Tibial nerve (tissue), 4 donors: ENCODE results near the gene PDGFA. TPM values are rescaled to one million over a fixed set of nuclear protein-coding genes. Genes with fewer than 3 reads are reported as not detected.
"Not testable (repeated sequence)": the region's sequence is repeated elsewhere in the genome, so short reads cannot be mapped to it uniquely, and the experiment has no call there.

Experiments used
- DNase-seq, 2 donors: peaks; one replicate each; pipeline ENCODE4 v3.0.0-alpha.2; 2019; ENCODE audit warnings: low spot score in 2 of 2
- H3K27ac ChIP-seq, 4 donors: fragments of 200-600 bp; sonication (generic) in 3 of 4; one replicate each; pipeline ENCODE4 v1.5.1; 2017 to 2019; ENCODE audit warnings: mild to moderate bottlenecking in 1 of 4
- H3K27me3 ChIP-seq, 2 donors: fragments of 200-600 bp; sonication (generic) in 1 of 2; one replicate each; pipeline versions ENCODE4 v1.5.1 to v1.6.0; 2017 to 2019
- H3K36me3 ChIP-seq, 3 donors: fragments of 200-600 bp; sonication (generic); one replicate each; pipeline ENCODE4 v1.5.1; 2018 to 2019
- H3K4me1 ChIP-seq, 4 donors: fragments of 200-600 bp; sonication (generic) in 3 of 4; one replicate each; pipeline ENCODE4 v1.5.1; 2017 to 2019
- H3K4me3 ChIP-seq, 4 donors: fragments of 200-600 bp; sonication (generic) in 3 of 4; one replicate each; pipeline ENCODE4 v1.5.1; 2017 to 2019; ENCODE audit warnings: mild to moderate bottlenecking in 1 of 4, moderate library complexity in 1 of 4
- H3K9me3 ChIP-seq, 4 donors: fragments of 200-600 bp; sonication (generic) in 3 of 4; one replicate each; pipeline ENCODE4 v1.5.1; 2017 to 2019
- EP300 ChIP-seq, 2 donors: sonication (generic); formaldehyde crosslinking; IDR thresholded peaks; one replicate each; pipeline ENCODE4 v1.6.1; 2017; ENCODE audit warnings: antibody characterized with exemption in 2 of 2, mild to moderate bottlenecking in 1 of 2
- POLR2A ChIP-seq, 2 donors: fragments of 450-650 bp; IDR thresholded peaks; one replicate each; pipeline ENCODE4 v1.6.1; 2017; ENCODE audit warnings: antibody characterized with exemption in 2 of 2, mild to moderate bottlenecking in 2 of 2, moderate library complexity in 2 of 2
- WGBS, 2 donors: methylation state at CpG; one replicate each; pipeline ENCODE4 v1.1.5; 2018; 5-methylcytosine and 5-hydroxymethylcytosine counted together
- total RNA-seq, 4 donors: library from RNA; depleted of rRNA; stranded (reverse); fragments of >200 nt; gene quantifications; one replicate each; pipeline ENCODE4 v1.1.0, GENCODE V29; 2016
- TF ChIP-seq, protein P1 (sequence below), 5 experiments: fragments of 200-600 bp in 3 of 5; fragments of 450-650 bp in 2 of 5; sonication (generic) in 3 of 5; IDR thresholded peaks; one replicate each; pipeline ENCODE4 v1.5.1; 2016 to 2019; ENCODE audit warnings: antibody characterized with exemption in 5 of 5, mild to moderate bottlenecking in 3 of 5, moderate library complexity in 2 of 5

Gene PDGFA
- total RNA-seq, 4 donors from 2014 or later = 33.4 to 84.1 (median 40.6) TPM

DNA sequence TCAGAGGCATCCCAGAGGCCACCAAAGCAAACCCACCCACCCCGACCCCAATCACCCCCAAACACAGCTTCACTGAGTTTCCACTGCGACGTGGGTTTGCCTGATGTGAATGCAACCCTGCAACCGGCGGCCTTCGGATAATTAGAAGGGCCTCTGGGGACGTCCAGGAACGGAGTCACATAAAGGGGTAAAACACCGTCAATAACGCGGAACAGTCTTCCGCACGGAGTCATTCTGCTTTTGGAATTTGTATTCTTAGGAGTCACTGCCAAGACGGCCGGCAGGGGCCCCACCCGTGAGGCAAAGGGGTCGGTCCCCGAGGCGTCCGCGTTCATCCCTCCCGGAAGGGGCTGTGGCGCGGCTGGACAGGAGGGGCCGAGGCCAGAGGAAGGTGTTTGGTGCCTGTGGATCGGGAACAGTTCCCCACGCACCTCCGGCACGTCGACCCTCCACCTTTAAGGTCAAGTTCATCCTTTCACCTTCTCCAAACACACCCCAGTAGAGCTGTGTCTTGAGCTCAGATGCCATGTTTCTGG, 36.7 kb upstream of the PDGFA start:
- Histone ChIP-seq H3K9me3 (no peaks in the 10 kb centered on the region), H3K27ac (no peak overlapping the region), H3K4me1 (no peaks in the 10 kb centered on the region), H3K4me3 (no peak overlapping the region), H3K27me3 (no peaks in the 10 kb centered on the region), H3K36me3 (no peaks in the 10 kb centered on the region)
- DNase-seq = no peak
- TF ChIP-seq, protein P1, sequence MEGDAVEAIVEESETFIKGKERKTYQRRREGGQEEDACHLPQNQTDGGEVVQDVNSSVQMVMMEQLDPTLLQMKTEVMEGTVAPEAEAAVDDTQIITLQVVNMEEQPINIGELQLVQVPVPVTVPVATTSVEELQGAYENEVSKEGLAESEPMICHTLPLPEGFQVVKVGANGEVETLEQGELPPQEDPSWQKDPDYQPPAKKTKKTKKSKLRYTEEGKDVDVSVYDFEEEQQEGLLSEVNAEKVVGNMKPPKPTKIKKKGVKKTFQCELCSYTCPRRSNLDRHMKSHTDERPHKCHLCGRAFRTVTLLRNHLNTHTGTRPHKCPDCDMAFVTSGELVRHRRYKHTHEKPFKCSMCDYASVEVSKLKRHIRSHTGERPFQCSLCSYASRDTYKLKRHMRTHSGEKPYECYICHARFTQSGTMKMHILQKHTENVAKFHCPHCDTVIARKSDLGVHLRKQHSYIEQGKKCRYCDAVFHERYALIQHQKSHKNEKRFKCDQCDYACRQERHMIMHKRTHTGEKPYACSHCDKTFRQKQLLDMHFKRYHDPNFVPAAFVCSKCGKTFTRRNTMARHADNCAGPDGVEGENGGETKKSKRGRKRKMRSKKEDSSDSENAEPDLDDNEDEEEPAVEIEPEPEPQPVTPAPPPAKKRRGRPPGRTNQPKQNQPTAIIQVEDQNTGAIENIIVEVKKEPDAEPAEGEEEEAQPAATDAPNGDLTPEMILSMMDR (IDR thresholded peaks at IDR 0.05) = no peak
- TF ChIP-seq EP300 (IDR thresholded peaks at IDR 0.05) (no peak), POLR2A (IDR thresholded peaks at IDR 0.05) (no peak)
- 49 to 64% methylated on average over 30 of the region's 30 CpGs for WGBS, 2 donors

DNA sequence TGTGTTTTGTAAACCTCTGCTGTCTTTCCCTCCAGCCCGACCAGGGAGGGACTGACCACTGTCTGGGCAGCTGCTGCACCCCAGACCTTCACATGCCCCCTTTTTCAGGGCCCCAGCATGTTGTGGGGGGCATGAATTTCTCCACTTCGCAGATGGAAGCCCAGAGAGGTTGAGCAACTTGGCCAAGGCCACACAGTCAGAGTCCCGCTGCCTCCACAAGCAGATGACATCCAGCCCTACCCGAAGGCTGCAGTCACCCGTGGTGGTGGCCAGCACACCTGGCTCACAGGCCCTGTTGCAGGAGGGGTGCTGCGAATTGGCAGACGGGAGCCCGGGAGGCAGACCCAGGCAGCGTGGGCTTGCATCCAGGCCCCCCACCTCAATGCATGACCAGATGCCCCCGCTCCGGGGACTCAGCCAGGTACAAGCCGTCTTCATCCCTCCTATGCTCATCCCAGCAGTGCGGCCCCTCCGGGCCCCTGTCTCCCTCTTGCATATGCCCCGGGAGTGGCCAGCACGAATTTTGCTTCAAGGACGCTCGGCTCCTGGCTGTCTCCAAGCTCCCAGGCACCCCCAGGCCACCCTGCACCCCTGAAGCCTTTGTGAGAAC, 36.0 kb upstream of the PDGFA start:
- H3K4me1 ChIP-seq = no peaks in the 10 kb centered on the region
- no peaks in the 10 kb centered on the region for H3K9me3 ChIP-seq
- no peak overlapping the region for H3K27ac ChIP-seq
- H3K4me3 ChIP-seq = no peak overlapping the region
- DNase-seq = no peak
- no peaks in the 10 kb centered on the region for H3K27me3 ChIP-seq
- TF ChIP-seq POLR2A (IDR thresholded peaks at IDR 0.05) = no peak
- TF ChIP-seq, protein P1 (IDR thresholded peaks at IDR 0.05) = no peak
- TF ChIP-seq EP300 (IDR thresholded peaks at IDR 0.05) = no peak
- WGBS, 2 donors = 90 to 96% methylated on average over 16 to 17 of the region's 18 CpGs
- no peaks in the 10 kb centered on the region for H3K36me3 ChIP-seq

DNA sequence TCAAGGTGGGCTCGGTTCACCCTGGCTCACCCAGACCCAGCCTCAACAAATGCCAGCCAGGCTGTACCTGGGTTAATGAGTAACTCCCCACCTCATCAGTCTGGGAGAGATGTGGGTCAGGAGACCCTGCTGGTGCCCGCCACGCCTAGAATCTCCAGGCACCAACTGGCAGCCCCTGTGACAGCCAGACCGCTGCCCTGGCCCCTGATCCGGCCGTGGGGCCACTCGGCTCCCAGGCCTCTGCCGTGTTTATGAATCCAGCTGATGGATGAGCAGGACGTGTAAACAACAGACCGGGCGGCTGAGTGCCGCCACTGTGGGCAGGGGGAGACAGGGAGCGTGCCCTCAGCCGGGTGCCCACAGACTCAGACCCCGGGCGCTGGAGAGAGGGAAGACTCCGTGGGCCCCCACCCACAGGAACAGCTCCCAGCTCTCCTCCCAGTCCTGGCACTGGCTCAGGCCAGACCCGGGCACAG, 34.0 kb upstream of the PDGFA start:
- Histone ChIP-seq H3K4me1 (no peaks in the 10 kb centered on the region), H3K36me3 (peaks cover 0 to 7% (median 0%) of the 10 kb centered on the region in 3 donors), H3K27me3 (no peaks in the 10 kb centered on the region), H3K27ac (no peak overlapping the region), H3K4me3 (no peak overlapping the region), H3K9me3 (no peaks in the 10 kb centered on the region)
- DNase-seq = no peak
- TF ChIP-seq POLR2A (IDR thresholded peaks at IDR 0.05) = no peak
- TF ChIP-seq EP300 (IDR thresholded peaks at IDR 0.05) = no peak
- TF ChIP-seq, protein P1 (IDR thresholded peaks at IDR 0.05) = no peak
- 71% methylated on average over 18 of the region's 18 CpGs; no CpG with 5 or more reads in 1 of the 2 donors for WGBS, 2 donors

DNA sequence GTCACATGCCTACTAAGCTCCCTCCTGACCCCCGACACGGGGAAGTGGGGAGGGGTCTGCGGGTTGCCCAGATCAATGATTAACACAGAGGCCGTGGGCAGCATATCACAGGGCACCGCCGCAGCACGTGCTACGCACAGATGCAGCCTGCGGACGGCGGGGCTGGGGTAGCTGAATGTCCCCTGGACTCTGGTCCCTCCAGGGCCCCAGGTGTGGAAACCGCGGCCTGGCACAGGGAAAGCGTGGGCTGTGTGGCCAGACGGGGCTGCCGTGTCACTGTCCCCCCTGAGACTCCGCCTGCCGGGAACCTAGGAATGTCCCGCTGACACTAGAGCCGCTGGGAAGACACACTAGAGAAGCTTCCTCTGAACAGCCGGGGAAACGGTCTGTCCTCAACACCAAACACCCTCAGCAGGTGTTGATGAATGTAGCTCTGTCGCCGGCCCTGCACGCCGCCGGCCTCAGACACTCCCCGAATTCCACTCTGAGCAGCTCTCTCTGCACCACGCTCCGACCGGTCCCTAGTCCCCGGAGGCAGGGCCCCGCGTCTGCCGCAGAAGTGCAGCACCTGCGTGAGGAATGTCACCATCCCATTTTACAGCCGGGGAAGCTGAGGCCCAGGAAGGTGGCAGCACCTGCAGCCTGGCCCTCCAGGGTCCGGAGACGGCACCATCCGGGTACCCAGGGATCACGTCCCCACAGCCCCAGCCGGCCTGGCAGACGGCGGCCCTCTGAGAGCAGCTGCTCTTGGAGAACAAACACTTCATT, 33.4 kb upstream of the PDGFA start:
- TF ChIP-seq, protein P1 (IDR thresholded peaks at IDR 0.05) = no peak
- no peak for TF ChIP-seq EP300 (IDR thresholded peaks at IDR 0.05)
- no peak for DNase-seq
- Histone ChIP-seq H3K36me3 (peaks cover 0 to 7% (median 0%) of the 10 kb centered on the region in 3 donors), H3K9me3 (no peaks in the 10 kb centered on the region), H3K27ac (no peak overlapping the region), H3K4me1 (no peaks in the 10 kb centered on the region), H3K4me3 (no peak overlapping the region), H3K27me3 (no peaks in the 10 kb centered on the region)
- WGBS, 2 donors = 79 to 84% methylated on average over 41 to 44 of the region's 44 CpGs

DNA sequence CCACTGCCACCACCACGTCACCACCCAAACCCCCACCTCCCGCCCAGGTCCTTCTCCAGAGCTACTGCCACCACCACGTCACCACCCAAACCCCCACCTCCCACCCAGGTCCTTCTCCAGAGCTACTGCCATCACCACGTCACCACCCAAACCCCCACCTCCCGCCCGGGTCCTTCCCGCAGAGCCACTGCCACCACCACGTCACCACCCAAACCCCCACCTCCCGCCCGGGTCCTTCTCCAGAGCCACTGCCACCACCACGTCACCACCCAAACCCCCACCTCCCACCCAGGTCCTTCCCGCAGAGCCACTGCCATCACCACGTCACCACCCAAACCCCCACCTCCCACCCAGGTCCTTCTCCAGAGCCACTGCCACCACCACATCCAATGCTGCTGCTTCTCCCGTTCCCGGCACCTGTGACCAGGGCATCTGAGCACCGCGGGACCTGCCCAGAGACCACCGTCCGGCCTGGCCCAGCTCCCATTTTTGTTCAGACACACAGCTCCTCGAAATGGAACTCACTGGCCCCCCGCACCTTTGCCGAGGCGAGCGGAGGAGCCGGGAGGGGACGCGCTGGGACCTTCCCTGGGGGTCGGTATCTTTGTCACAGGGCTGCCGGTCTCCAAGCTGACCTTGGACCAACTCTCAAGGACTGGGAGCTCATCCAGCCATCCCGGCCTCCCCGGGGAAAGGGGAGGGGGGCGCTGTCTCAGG, 32.7 kb upstream of the PDGFA start:
- not testable (repeated sequence) for H3K9me3 ChIP-seq, H3K36me3 ChIP-seq, H3K4me3 ChIP-seq, H3K27ac ChIP-seq, H3K4me1 ChIP-seq, DNase-seq, H3K27me3 ChIP-seq
- 77 to 83% methylated on average over 22 to 26 of the region's 32 CpGs for WGBS, 2 donors

DNA sequence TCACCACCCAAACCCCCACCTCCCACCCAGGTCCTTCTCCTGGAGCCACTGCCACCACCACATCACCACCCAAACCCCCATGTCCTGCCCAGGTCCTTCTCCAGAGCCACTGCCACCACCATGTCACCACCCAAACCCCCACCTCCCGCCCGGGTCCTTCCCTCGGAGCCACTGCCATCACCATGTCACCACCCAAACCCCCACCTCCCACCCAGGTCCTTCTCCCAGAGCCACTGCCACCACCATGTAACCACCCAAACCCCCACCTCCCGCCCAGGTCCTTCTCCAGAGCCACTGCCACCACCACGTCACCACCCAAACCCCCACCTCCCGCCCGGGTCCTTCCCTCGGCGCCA, 31.9 kb upstream of the PDGFA start:
- WGBS, 2 donors = 76 to 86% methylated on average over 5 to 7 of the region's 9 CpGs
- not testable (repeated sequence) for H3K4me1 ChIP-seq

More for the DNA sequence above, 31.9 kb upstream of the PDGFA start:
- not testable (repeated sequence) for H3K36me3 ChIP-seq, H3K27me3 ChIP-seq, DNase-seq, H3K4me3 ChIP-seq, H3K27ac ChIP-seq, H3K9me3 ChIP-seq
